Endothelial cell of umbilical vein (primary cell): Measurements from ENCODE around the gene CCNJL.

Source experiments
- CTCF ChIP-seq, 2 donors: IDR thresholded peaks; 1 replicate in 1 of 2; 2 replicates in 1 of 2; pipeline ENCODE4 v1.5.1; 2011; ENCODE audit warnings: low read length in 2 of 2, mild to moderate bottlenecking in 2 of 2, moderate library complexity in 2 of 2, control low read depth in 1 of 2, inconsistent platforms in 1 of 2, low read depth in 1 of 2; ENCODE audit not compliant: insufficient read depth in 1 of 2; ENCODE audit errors: extremely low read depth in 1 of 2
- EZH2 ChIP-seq: IDR thresholded peaks from 2 replicates; pipeline ENCODE4 v1.6.1; 2012; ENCODE audit warnings: borderline replicate concordance, low read depth, mild to moderate bottlenecking, moderate library complexity, low read length, inconsistent platforms; ENCODE audit not compliant: severe bottlenecking
- GATA2 ChIP-seq: IDR thresholded peaks from 2 replicates; pipeline ENCODE4 v1.7.0; 2011; ENCODE audit warnings: low read depth, mild to moderate bottlenecking, moderate library complexity, mixed read lengths, low read length; ENCODE audit not compliant: insufficient read length, insufficient read depth
- MYC ChIP-seq: IDR thresholded peaks from one replicate; pipeline ENCODE4 v1.6.1; 2011; ENCODE audit warnings: mild to moderate bottlenecking, low read depth, low read length
- POLR2A ChIP-seq: IDR thresholded peaks from 2 replicates; pipeline ENCODE4 v1.6.1; 2012; ENCODE audit warnings: low read depth, mild to moderate bottlenecking, control low read depth, low read length
- POLR2AphosphoS5 ChIP-seq: IDR thresholded peaks from 2 replicates; pipeline ENCODE4 v1.6.1; 2012; ENCODE audit warnings: low read depth, mild to moderate bottlenecking, control low read depth, low read length, moderate library complexity; ENCODE audit not compliant: insufficient read depth

GRCh38 chr5:160347448-160347847 is 35.1 kb upstream of the CCNJL start:
- TF ChIP-seq POLR2AphosphoS5 (no peak), CTCF (IDR thresholded peaks at IDR 0.05; ENCODE audit: extremely low read depth in 1 of 2, insufficient read depth in 1 of 2, low read depth in 1 of 2, low read length in 2 of 2) (no peak), POLR2A (no peak), GATA2 (no peak), MYC (no peak), EZH2 (no peak)
